ENCODE data around the gene SEC31A. TPM values are rescaled to one million over a fixed set of nuclear protein-coding genes. Genes with fewer than 3 reads are reported as not detected.

Gene SEC31A
- total RNA-seq, 6 experiments from 2014 or later, result 304 to 395 (median 384) TPM

- Mint-ChIP-seq H3K4me3 (no peak overlapping the region), H3K36me3 (ENCODE audit: low read depth) (peaks cover 19% of the 10 kb centered on the region; the same call in 1 of the 2 replicates), H3K27ac (no peak overlapping the region), H3K27me3 (ENCODE audit: insufficient read depth) (no peaks in the 10 kb centered on the region), H3K9me3 (no peaks in the 10 kb centered on the region), H3K4me1 (ENCODE audit: low read depth) (peaks cover 23% of the 10 kb centered on the region)
- no peak for DNase-seq
- TF ChIP-seq CTCF (IDR thresholded peaks at IDR 0.05), result no peak
These were observed 9.1 kb upstream of the SEC31A start for GRCh38 chr4:82900066-82900410.

GRCh38 chr4:82899374-82900065 lies 8.6 kb upstream of the SEC31A start:
- Mint-ChIP-seq H3K27me3 (ENCODE audit: insufficient read depth) (no peaks in the 10 kb centered on the region), H3K36me3 (ENCODE audit: low read depth) (peaks cover 22% of the 10 kb centered on the region), H3K27ac (no peak overlapping the region), H3K4me3 (no peak overlapping the region), H3K4me1 (ENCODE audit: low read depth) (peaks cover 25% of the 10 kb centered on the region), H3K9me3 (no peaks in the 10 kb centered on the region)
- no peak for DNase-seq
- no peak for TF ChIP-seq CTCF (IDR thresholded peaks at IDR 0.05)

- Mint-ChIP-seq H3K27me3 (ENCODE audit: insufficient read depth) (no peaks in the 10 kb centered on the region), H3K4me3 (no peak overlapping the region), H3K27ac (no peak overlapping the region), H3K36me3 (ENCODE audit: low read depth) (peaks cover 29% of the 10 kb centered on the region), H3K9me3 (no peaks in the 10 kb centered on the region), H3K4me1 (ENCODE audit: low read depth) (peaks cover 32% of the 10 kb centered on the region)
- TF ChIP-seq CTCF (IDR thresholded peaks at IDR 0.05), result peak; percentile 73
- DNase-seq, result peak; percentile 88
These were observed 7.6 kb upstream of the SEC31A start for GRCh38 chr4:82898322-82899243.

DNA sequence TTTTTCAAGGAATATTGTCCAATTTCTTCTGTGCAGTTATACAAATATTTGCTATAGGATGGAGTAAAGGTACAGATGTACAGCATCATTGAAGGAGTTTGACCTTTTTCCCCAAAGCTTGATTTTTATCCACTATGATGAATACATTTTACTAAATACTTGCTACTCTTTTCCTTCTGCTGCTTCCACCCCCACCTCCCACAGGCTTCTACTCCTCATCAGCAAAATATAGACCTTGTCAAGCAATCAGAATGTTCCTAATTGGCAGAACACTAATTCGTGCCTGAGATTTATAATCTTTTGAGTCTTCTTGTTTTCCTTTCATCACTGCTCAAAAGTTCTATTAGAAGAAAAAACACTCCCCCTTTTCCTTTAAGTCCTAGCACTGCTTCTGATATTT lies 5.8 kb upstream of the SEC31A start:
- Mint-ChIP-seq H3K9me3 (no peaks in the 10 kb centered on the region), H3K27me3 (ENCODE audit: insufficient read depth) (no peaks in the 10 kb centered on the region), H3K4me1 (ENCODE audit: low read depth) (peaks cover 48% of the 10 kb centered on the region), H3K4me3 (no peak overlapping the region), H3K36me3 (ENCODE audit: low read depth) (peaks cover 29% of the 10 kb centered on the region), H3K27ac (peak overlapping the region; percentile 33; the same call in 1 of the 2 replicates)
- TF ChIP-seq CTCF (IDR thresholded peaks at IDR 0.05), result no peak
- DNase-seq, result no peak

- Mint-ChIP-seq H3K27me3 (ENCODE audit: insufficient read depth) (peaks cover 11% of the 10 kb centered on the region), H3K36me3 (ENCODE audit: low read depth) (peaks cover 45% of the 10 kb centered on the region), H3K4me3 (no peak overlapping the region), H3K4me1 (ENCODE audit: low read depth) (peaks cover 53% of the 10 kb centered on the region), H3K9me3 (peaks cover 5% of the 10 kb centered on the region; the same call in 1 of the 2 replicates), H3K27ac (no peak overlapping the region)
- DNase-seq, result no peak
- no peak for TF ChIP-seq CTCF (IDR thresholded peaks at IDR 0.05)
These were observed 3.0 kb upstream of the SEC31A start for GRCh38 chr4:82893942-82894341.

All from HFFc6 (cell line).